Left lung (tissue), 10 donors: Measurements from ENCODE around the gene TNS2. TPM values are rescaled to one million over a fixed set of nuclear protein-coding genes. Genes with fewer than 3 reads are reported as not detected.

Experiments
- ATAC-seq: fragments of 200-7000 bp; cut with Tn5 transposase; one replicate; pipeline ENCODE4 v1.9.1; 2020; ENCODE audit warnings: moderate library complexity
- DNase-seq, 4 donors: peaks; one replicate each; pipeline ENCODE4 v3.0.0-alpha.2; 2013 to 2020
- H3K27ac ChIP-seq, 2 donors: fragments of 200-600 bp; sonication (generic) in 1 of 2; one replicate each; pipeline versions ENCODE4 v1.5.0 to v1.8.0; 2020 to 2021
- H3K27me3 ChIP-seq, 2 donors: fragments of 200-600 bp; sonication (generic) in 1 of 2; one replicate each; pipeline versions ENCODE4 v1.5.0 to v1.8.0; 2020 to 2021
- H3K36me3 ChIP-seq, 2 donors: fragments of 200-600 bp; sonication (generic) in 1 of 2; one replicate each; pipeline versions ENCODE4 v1.5.0 to v1.8.0; 2020 to 2021
- H3K4me1 ChIP-seq, 2 donors: fragments of 200-600 bp; one replicate each; pipeline ENCODE4 v1.8.0; 2021
- H3K4me3 ChIP-seq, 2 donors: fragments of 200-600 bp; sonication (generic) in 1 of 2; one replicate each; pipeline versions ENCODE4 v1.5.0 to v1.8.0; 2020 to 2021; ENCODE audit warnings: mild to moderate bottlenecking in 1 of 2
- H3K9me3 ChIP-seq, 2 donors: fragments of 200-600 bp; sonication (generic) in 1 of 2; one replicate each; pipeline versions ENCODE4 v1.5.0 to v1.8.0; 2020 to 2021
- CTCF ChIP-seq, 2 donors: fragments of 200-600 bp; sonication (generic) in 1 of 2; IDR thresholded peaks; one replicate each; pipeline versions ENCODE4 v1.5.0 to v1.8.0; 2021; ENCODE audit warnings: antibody characterized with exemption in 2 of 2
- intact Hi-C, 2 donors: fragments of 100-400 bp; cut with DNase I; formaldehyde crosslinking; loops; one replicate each; pipeline versions ENCODE4 v1.11.2 to v1.14.2; 2022
- polyA plus RNA-seq, 6 donors: library from polyadenylated mRNA; unstranded; fragments of 120-200 nt; gene quantifications; one replicate each; pipeline ENCODE4 v1.2.1, GENCODE V29; 2013; ENCODE audit not compliant: insufficient read length in 6 of 6
- total RNA-seq, 2 donors: library from RNA; stranded (reverse); fragmentation: NEBNext Ultra II Directional; extraction: Animal tissue kit (Norgen Biotek cat#: 25700); gene quantifications; one replicate each; pipeline ENCODE4 v1.2.1, GENCODE V29; 2021
- donor health status: DM: no; HTN: yes; CAD: no.
- donor health status: DM: no; HTN: no; CAD: no.

The TNS2 gene
- total and polyA plus RNA-seq, 8 donors = 101 to 164 (median 117) TPM

GRCh38 chr12:53061404-53062010, 11.6 kb downstream of the TNS2 start:
- no peak overlapping the region for H3K4me3 ChIP-seq
- peak in 3 of 4 donors; percentile 72 to 82 (median 80) for DNase-seq
- H3K9me3 ChIP-seq = no peaks in the 10 kb centered on the region
- peaks cover 5 to 85% of the 10 kb centered on the region in 2 donors for H3K36me3 ChIP-seq
- intact Hi-C loops = no loop called here
- H3K27me3 ChIP-seq = no peaks in the 10 kb centered on the region
- H3K27ac ChIP-seq = peak overlapping the region; percentile 28 to 58
- TF ChIP-seq CTCF (IDR thresholded peaks at IDR 0.05) = no peak
- H3K4me1 ChIP-seq = peaks cover 8 to 33% of the 10 kb centered on the region in 2 donors
- peak; percentile 67 for ATAC-seq

- intact Hi-C loops = no loop called here
- no peak for TF ChIP-seq CTCF (IDR thresholded peaks at IDR 0.05)
- Histone ChIP-seq H3K27ac (peak overlapping the region; percentile 28 to 58), H3K4me1 (peaks cover 8 to 36% of the 10 kb centered on the region in 2 donors), H3K27me3 (no peaks in the 10 kb centered on the region), H3K4me3 (no peak overlapping the region), H3K36me3 (peaks cover 5 to 85% of the 10 kb centered on the region in 2 donors), H3K9me3 (no peaks in the 10 kb centered on the region)
- DNase-seq (peak in 2 of 4 donors; percentile 31 to 37), ATAC-seq (no peak)
Observed at GRCh38 chr12:53062011-53062961, 12.4 kb downstream of the TNS2 start.

GRCh38 chr12:53062977-53063707, 13.3 kb downstream of the TNS2 start:
- peaks cover 5 to 85% of the 10 kb centered on the region in 2 donors for H3K36me3 ChIP-seq

More at GRCh38 chr12:53062977-53063707, 13.3 kb downstream of the TNS2 start:
- peaks cover 8 to 36% of the 10 kb centered on the region in 2 donors for H3K4me1 ChIP-seq
- no peaks in the 10 kb centered on the region for H3K27me3 ChIP-seq
- H3K27ac ChIP-seq = no peak overlapping the region
- TF ChIP-seq CTCF (IDR thresholded peaks at IDR 0.05) = no peak
- H3K9me3 ChIP-seq = no peaks in the 10 kb centered on the region
- ATAC-seq = no peak
- intact Hi-C loops = no loop called here
- no peak overlapping the region for H3K4me3 ChIP-seq
- peak in 1 of 4 donors; percentile 53 for DNase-seq
